ENCODE measurements around the gene DGKH.

Gene DGKH

DNA sequence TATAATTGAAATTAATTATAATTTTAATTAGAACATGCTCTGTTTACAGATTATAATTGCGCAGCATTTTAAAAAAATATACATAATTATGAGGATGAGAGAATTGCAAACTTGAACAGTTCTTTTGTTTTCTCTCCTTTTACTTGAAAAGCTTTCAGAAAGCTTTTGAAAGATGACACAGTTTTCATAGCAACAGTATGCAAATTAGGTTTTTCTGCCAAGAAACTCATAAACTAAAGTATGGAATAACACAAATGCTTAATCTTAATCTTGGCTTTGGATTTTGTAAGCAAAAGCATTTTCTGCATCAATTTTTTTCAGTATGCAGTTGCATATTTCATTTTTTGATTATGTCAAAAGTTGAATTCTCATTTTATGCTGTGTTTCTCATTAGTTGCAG lies 190.7 kb downstream of the DGKH start:
- no peak for DNase-seq

DNA sequence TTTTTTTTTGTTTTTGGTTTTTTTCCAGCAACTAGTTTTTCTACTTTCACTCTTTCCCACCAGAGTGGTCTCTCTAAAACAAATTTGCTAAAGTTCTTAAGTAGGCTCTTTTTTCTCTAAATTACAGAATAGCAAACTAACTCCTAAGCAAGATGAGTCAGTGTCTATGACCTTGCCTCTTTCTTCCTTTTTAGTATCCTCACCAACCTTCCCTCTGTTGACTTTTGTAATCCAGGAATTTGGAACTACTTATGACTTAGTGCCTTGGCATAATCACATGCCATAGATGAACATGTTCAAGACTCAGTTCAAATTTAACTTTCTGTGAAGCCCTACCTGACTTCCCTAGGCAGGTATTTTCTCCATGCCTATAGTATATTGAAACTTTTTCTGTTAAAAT lies 191.2 kb downstream of the DGKH start:
- DNase-seq: no peak

DNA sequence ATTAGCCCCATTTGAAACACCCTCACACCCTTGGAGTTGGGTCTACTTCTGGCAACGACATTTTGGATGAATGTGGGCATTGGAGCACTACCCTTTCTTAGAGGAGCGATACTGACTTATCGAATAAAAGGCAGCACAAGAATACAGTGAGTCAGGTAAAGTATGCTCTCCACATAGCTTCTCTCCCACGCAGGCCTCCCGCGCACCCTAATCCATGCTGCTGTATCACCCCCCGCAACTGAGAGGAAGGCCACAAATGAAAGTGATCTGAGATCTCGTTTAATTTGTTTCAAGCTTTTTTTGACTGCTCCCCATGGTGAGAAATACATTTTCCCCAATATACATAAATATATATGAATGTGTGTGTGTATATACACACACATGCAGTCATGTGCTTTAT lies 198.1 kb downstream of the DGKH start:
- DNase-seq: no peak

DNA sequence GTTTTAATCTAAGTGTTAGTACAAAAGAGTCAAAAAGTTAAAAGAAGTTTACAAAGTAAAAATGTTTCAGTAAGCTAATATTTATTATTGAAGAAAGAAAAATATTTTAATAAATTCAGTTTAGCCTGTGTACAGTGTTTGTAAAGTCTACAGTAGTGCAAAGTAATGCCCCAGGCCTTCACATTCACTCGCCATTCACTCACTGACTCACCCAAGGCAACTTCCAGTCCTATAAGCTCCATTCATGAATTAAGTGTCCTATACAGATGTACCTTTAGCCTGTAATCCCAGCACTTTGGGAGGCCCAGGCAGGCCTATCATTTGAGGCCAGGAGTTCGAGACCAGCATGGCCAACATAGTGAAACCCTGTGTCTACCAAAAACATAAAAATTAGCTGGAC lies 199.4 kb downstream of the DGKH start:
- no peak for DNase-seq

DNA sequence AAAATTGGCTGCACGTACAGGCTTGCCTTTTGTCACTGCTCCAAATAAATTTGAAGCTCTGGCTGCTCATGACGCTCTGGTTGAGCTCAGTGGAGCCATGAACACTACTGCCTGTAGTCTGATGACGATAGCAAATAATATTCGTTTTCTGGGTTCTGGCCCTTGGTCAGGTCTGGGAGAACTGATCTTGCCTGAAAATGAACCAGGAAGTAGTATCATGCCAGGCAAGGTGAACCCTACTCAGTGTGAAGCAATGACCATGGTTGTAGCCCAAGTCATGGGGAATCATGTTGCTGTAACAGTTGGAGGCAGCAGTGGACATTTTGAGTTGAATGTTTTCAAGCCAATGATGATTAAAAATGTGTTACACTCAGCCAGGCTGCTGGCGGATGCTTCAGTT lies 207.4 kb downstream of the DGKH start:
- no peak for DNase-seq

DNA sequence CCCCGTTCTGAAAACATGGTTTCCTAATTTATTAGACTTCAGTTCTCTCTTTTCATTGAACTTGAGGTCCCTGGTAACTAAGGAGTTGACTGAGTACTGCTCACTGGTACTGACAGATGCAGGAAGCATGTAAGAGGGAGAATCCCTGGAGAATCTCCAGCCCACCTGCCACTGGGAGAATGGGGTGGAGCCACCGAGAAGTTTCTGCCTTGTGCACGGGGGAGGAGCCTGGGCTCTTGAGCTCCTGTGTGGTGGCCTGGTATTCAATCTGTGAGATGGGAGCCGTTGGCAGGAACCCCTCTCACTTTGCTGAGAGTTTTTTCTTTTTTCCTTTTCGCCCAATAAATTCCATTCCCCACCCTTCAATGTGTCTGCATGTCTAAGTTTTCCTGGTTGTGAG lies 210.3 kb downstream of the DGKH start:
- no peak for DNase-seq

DNA sequence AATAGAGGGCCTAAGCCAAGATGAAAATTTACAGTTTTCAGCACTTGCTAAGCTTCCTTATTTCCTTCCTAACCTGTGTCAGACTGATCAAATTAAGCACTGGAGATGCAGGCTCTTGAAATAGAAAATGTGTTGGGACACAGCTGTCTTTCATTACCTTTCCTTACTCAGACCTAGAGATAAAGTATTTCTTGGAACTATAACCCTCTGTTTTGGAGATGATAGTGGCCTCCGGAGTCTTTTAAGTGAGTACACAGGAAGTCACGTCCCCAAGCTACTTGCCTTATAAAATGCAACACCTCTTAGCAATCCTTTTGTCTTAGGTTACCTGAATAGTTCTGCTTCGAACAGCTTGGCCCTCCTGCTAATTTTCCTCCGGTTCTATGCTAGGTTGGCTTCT lies 211.1 kb downstream of the DGKH start:
- DNase-seq: peak; percentile 45

DNA sequence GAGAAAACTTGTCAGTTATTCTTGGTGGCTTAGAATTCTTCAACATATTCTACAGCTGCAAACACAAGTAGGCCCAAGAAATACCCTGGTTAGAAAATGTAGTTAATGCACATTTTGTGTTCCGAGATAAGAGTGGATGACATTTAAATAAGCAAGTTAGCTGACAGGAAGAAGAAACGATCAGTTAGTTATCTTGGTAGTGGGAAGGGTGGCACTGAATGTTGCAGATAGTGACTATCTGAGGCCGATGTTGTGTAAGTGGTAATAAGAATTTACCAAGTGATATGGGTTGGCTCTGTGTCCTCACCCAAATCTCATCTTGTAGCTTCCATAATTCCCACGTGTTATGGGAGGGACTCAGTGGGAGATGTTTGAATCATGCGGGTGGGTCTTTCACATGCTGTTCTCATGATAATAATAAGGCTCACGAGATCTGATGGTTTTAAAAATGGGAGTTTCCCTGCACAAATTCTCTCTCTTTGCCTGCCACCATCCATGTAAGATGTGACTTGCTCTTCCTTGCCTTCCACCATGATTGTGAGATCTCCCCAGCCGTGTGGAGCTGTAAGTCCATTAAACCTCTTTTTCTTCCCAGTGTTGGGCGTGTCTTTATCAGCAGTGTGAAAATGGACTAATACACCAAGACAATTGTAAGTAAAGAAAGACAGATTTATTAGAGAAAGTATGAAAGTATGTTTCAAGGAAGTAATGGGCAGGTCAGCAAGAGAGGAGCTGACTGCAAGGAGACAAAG lies 212.6 kb downstream of the DGKH start:
- DNase-seq: peak; percentile 31

DNA sequence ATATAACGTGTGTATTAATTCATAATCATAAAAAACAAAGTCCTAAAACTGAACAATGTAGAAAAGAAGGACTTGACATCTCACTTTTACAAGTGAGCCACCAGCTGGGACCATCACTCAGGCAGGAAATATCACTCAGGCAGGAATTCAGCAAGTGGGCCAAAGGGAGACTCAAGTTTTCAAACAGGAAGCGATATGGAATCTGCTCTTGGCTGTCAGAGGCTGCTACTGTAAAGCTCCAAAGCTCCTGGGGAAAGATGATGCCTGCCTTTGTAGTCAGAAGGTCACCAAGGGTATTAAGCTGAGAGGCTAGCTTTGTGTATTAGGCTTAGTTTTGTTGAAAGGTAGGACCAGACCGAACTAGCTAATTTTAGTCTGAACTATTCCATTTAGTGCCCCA lies 218.0 kb downstream of the DGKH start:
- DNase-seq: no peak

DNA sequence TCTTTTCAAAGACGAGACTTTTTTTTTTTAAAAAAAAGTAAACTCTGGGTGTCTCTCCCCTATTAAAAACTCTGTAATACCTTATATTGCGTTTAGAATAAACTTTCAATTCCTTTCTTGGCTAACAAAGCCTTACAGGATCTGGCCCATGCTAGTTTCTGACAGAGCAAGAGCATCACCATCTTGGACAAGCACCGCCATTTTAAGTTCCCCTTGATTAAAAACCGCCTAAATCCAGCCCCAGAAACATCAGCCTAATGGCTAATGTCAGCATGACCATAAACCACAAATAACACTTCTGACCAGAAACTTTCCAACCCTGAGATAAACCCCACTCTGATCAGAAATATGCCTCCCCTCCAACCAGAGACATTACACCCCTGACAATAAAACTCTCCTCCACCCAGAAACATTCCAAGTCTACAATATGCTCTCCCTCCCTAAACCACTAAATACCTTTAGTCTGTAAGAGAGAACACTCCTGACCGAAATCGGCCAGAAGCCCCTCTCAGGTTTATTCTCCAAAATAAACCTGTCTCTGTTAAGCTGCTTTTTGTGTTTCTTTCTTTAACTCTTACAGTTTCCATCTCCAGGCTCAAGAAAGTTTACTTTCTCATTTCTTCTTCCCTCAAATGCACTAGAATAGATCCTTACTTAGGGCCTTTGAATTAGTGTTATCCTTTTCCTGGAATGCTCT lies 221.9 kb downstream of the DGKH start:
- no peak for DNase-seq

DNA sequence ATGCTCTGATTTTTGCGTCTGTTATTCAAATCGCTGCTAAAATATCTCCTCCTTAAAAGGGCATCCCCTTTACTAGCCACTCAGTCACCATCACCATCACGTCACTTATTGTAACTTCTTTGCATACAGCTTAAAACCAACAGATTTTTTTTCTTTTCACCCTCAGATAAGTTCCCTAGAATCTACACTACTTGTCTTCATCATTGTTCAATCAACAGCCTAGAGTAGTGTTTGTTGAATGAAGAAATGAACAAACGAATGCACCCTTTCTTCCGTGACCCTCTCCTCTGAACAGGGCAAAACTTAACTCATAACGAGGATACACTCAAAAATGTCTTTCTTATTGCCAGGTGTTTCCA lies 222.4 kb downstream of the DGKH start:
- DNase-seq: no peak

DNA sequence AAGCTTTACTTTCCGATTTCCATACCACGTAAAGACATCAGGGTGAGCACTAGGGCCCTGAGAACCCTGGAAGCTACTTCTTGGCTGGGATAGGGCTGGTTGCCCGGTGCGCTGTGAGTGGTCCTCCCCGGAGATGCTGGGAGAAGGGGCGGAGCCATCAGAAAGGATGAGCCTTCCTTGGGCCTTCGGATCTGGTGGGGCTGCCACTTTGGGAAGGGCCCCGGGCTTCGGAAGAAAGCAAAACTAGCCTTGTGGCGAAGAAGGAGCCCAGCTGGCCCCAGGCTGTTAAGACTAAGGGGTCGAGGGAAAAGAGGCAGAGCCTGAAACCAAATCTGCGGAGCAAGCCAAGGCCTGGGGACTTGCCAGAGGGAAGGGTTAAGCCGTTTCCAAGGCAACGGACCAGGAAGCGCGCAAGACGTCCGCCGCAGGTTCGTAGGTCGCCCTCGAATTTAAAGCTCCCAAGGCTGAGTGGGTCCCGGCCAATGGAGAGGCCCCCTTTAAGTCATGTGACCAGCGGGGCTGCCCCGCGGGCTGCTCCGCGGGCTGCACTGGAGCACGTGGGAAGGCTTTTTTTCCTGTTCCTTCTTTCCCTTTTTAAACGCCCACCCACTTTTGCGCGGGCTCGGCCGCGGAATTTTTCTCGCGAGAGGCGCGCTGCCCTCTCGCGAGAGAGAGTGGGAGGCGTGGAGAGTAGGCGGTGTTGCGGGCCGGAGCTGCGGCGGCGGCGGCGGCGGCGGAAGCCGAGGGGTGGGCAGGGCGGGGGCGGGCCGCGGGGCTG lies 223.1 kb downstream of the DGKH start:
- peak; percentile 97 for DNase-seq

DNA sequence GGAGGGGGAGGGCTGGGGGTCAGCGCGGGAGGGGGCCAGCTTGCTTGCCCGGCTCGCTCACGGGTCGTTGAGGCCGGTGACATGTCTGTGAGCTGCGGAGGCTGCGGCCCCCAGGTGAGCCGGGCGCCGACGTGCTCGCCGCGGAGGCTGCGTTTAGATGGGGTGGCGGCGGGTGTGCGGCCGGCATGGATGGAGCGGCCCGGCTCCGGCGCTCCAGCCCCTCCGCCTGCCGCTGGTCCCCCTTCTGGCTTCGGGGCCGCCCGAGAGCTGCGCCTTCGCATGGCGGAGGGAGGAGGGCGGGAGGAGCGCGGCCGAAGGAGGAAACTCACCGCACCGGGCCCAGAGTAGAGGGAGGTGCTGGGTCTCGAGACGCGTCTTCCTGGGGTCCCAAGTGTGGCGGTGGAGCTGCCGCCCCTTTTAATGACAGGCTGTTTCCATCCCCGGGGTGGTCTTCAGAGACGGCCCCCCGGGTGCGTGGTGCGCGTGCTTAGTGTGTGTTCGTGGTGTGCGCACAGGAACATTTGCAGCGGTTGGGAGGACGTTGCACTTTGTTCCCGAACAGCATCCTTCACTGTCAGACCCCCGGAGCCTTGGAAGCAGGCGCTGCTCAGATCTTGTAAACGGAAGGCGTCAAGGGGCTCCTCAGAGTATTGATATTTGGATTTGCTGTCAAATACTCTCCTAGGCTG lies 223.8 kb downstream of the DGKH start, which contains the start of gene AKAP11:
AKAP11 (plus strand) TSS at position 38 of the 689 bp plus-strand sequence. CDS start 14,197 bp downstream, outside the sequence.
- peak; percentile 58 for DNase-seq

DNA sequence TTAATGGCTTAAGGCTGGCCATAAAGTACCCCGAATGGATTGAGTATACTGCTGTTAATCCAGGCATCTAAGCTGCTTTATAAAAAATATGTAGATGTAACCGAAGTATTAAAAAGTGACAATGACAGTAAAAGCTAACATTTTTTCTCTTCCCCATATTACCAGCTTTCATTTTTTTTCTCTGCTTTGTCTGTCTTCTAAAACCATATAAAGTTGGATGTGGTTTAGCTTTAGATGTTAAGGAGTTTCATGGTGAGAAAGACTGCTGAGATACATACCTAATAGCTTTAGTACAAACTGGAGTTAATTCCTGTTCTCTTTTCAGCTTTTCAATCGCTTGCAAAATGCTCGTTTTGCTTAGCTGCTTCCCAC lies 224.3 kb downstream of the DGKH start:
- no peak for DNase-seq

DNA sequence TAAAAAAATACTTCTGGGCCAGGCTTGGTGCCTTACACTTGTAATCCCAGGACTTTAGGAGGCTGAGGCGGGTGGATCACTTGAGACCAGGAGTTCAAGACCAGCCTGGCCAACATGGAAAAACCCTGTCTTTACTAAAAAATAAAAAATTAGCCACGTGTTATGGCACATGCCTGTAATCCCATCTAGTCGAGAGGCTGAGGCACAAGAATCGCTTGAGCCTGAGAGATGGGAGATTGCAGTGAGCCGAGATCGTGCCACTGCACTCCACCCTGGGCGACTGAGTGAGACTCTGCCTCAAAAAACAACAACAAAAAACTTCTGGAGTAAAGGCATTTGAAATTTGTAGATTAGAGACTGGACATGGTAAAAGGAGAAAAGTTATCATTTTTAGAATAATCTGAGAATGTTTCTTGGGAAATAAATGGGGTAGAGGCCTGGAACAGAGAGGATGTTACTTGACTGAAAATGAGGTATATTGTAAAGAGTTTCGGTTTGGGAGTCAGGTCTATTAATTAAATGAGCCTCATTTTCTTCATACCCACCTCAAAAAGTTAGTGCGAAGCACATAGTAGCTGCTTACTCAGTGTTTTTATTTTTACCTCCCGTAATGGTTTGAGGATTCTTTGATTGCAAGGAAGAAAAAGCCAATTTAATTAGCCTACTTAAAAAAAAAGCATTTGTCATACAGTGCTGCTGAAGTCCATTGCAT lies 226.1 kb downstream of the DGKH start:
- no peak for DNase-seq

DNA sequence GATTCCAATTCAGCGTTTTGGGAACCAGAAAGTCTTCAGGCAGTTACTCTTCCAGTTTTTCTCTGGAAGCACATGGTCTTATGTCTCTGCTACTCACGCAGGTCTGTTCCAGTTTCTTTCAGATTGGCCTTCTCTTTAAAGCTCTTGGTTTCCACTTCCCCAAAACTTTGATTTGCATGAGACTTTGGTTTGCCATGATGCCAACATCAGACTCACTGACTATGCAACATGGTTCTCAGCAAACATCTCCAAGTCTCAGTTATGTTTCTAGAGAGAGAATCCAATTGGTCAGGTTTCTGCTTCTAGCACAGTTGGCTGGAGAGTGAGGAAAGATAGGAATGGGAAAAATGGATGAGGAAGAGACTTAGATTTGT lies 226.6 kb downstream of the DGKH start:
- peak; percentile 38 for DNase-seq

DNA sequence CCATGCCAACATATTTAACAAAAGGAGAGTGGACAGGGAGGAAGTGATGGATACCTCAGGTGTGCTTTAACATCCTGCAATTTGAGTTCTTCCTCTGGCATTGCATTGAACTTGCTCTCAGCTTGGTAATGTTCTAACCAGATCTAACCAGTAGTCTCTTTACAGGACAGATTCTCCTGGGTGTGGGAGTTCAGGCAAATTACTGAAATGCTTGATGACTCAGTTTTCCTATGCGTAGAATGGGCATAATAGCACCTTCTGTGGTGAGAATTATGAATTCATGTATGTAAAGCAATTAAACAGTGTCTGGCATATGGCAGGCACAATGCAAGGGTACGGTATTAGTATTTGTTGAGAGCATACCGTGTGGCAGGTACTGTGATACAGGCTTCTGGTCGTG lies 227.1 kb downstream of the DGKH start:
- DNase-seq: no peak

DNA sequence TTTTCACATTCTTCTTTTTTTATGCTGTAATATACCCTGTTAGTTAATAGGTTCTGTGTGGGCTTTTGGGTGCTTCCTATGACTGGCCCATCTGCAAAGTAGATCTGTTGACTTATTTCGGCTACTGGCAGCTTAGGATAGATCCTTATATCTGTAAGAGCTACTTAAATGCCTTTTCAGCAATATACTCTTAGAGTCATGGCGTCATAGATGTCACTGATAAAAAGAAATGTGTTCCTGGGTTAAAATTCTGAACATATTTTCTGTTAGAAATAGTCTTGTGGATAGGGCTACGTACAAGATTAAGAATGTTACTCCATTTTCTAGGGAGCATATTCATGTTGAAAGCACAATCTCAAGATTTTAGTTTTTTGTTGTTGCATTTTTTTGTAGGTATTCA lies 228.2 kb downstream of the DGKH start:
- no peak for DNase-seq

DNA sequence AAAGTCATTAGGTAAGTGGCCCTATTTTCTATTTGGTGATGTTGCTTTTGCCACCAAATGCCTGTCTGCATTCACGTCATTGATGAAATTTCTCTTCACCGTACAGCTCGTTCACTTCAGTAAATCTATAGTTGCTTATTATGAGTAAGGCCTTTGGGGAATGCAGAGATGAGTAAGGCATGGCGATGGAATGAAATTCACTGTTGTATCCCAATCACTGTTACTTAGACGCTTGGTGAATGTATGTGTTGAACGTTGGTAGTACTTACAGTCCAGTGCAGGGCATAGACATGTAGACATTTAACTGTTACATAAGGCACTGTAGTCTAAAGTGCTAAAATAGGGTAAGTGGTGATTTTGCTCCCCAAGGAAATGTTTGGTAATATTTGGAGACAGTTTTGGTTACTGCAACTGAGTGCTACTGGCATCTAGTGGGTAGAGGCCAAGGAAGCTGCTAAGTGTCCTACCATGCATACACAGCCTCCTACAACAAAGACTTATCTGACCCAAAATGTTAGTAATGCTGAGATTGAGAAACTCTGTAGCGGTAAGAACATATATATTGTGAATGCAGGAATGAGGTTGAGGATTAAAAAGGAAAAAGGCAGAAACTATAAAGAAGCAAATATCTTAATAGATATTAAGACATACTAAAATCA lies 229.3 kb downstream of the DGKH start:
- no peak for DNase-seq

DNA sequence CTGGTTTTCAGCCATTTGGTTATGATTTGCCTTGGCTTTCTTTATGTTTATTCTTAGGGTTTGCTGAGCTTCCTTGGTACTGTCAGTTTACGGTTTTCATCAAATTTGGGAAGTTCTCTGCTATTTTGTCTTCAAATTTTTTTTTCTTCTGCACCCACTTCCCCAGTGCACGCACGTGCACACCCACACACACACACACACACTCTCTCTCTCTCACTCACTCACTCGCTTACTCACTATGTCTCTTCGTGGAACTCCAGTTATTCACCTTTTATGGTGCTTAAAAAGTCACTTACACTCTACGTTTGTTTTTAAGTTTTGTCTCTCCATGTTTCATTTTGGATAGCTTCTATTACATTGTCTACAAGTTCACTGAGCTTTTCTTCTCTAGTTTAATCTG lies 230.6 kb downstream of the DGKH start:
- DNase-seq: no peak

DNA sequence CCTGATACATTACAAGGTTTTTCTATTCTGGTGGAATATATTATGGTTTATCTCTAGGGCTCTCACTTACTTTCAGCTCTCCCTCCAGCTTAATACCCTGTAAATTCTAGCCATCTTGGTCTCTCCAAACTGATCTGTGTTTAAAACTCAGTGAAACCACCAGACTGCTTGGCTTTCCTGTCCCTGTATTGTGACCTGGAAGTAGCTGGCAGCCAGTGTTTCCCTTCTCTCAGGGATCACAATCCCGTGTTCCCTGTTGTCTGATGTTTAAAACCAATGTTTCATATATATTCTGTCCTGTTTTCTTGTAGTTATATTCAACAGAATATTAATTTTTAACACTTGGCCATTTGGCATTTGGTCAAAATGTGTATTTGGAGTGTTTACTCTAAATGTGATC lies 231.5 kb downstream of the DGKH start:
- no peak for DNase-seq

DNA sequence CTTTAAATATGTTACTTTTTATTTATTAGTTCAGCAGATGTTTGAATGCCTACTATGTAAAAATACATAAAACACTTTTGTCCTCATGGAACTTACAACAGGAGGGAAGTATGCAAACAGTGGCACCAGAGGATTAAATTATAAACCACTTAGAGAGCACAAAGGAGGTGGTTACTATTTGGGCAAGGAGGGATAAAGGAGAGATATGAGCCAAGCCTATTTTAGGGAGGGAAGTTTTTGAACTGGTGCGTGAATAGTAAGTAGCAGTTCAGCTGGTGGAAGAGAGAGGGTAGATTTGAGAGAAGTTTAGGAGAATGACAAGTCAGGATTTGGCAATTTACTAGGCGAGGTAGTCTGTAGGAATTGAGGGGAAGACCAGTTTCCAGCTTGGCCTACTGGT lies 232.1 kb downstream of the DGKH start:
- DNase-seq: no peak

Data from hematopoietic multipotent progenitor cell treated with erythropoietin and hydrocortisone succinate and interleukin-3 and kit ligand, for 6 days (in vitro differentiated cells).